Osteoblast (primary cell): ENCODE data around the gene SPNS3. TPM values are rescaled to one million over a fixed set of nuclear protein-coding genes. Genes with fewer than 3 reads are reported as not detected.

ENCODE experiments used
- DNase-seq: peaks from one replicate; pipeline ENCODE4 v3.0.0; 2011; ENCODE audit warnings: low spot score, mixed read lengths; ENCODE audit not compliant: insufficient read length; ENCODE audit errors: missing footprints
- H2AFZ ChIP-seq: 2 replicates; pipeline ENCODE4 v1.6.0; 2011; ENCODE audit warnings: mild to moderate bottlenecking, low read length
- H3K27ac ChIP-seq: 2 replicates; pipeline ENCODE4 v1.5.1; 2011; ENCODE audit warnings: mild to moderate bottlenecking, low read depth, low read length, moderate library complexity
- H3K27me3 ChIP-seq: 2 replicates; pipeline ENCODE4 v1.6.0; 2012; ENCODE audit warnings: mild to moderate bottlenecking, control low read depth, inconsistent platforms, low read length, moderate library complexity; ENCODE audit not compliant: insufficient read depth
- H3K36me3 ChIP-seq: 2 replicates; pipeline ENCODE4 v1.5.1; 2011; ENCODE audit warnings: mild to moderate bottlenecking, low read length, control low read depth, moderate library complexity; ENCODE audit not compliant: insufficient read depth
- H3K4me1 ChIP-seq: 2 replicates; pipeline ENCODE4 v1.5.1; 2011; ENCODE audit warnings: mild to moderate bottlenecking, low read length, control low read depth, moderate library complexity; ENCODE audit not compliant: insufficient read depth
- H3K4me2 ChIP-seq: 2 replicates; pipeline ENCODE4 v1.6.0; 2011; ENCODE audit warnings: mild to moderate bottlenecking, low read length; ENCODE audit not compliant: insufficient read depth
- H3K4me3 ChIP-seq: fragments of 200-600 bp; sonication (generic); 3 replicates; pipeline ENCODE4 v1.5.1; 2012; ENCODE audit warnings: mild to moderate bottlenecking, low read length, inconsistent platforms; ENCODE audit not compliant: insufficient read depth
- H3K79me2 ChIP-seq: 2 replicates; pipeline ENCODE4 v1.6.0; 2012; ENCODE audit warnings: mild to moderate bottlenecking, low read length, control low read depth, inconsistent platforms; ENCODE audit not compliant: insufficient read depth
- H3K9me3 ChIP-seq: 2 replicates; pipeline ENCODE4 v1.5.1; 2011; ENCODE audit warnings: low read depth, low read length, control low read depth
- H4K20me1 ChIP-seq: 2 replicates; pipeline ENCODE4 v1.6.0; 2012; ENCODE audit warnings: mild to moderate bottlenecking, low read length, control low read depth; ENCODE audit not compliant: insufficient read depth
- total RNA-seq: library from RNA; depleted of rRNA; stranded (reverse); fragments of >200 nt; gene quantifications from 2 replicates; pipeline ENCODE4 v1.2.3, GENCODE V29; 2012
- TF ChIP-seq, protein P1 (sequence below): IDR thresholded peaks from 2 replicates; pipeline ENCODE4 v1.5.1; 2011; ENCODE audit warnings: mild to moderate bottlenecking, low read depth, low read length, moderate library complexity; ENCODE audit errors: extremely low read depth

Gene SPNS3
- total RNA-seq, 1 donor = not detected

DNA sequence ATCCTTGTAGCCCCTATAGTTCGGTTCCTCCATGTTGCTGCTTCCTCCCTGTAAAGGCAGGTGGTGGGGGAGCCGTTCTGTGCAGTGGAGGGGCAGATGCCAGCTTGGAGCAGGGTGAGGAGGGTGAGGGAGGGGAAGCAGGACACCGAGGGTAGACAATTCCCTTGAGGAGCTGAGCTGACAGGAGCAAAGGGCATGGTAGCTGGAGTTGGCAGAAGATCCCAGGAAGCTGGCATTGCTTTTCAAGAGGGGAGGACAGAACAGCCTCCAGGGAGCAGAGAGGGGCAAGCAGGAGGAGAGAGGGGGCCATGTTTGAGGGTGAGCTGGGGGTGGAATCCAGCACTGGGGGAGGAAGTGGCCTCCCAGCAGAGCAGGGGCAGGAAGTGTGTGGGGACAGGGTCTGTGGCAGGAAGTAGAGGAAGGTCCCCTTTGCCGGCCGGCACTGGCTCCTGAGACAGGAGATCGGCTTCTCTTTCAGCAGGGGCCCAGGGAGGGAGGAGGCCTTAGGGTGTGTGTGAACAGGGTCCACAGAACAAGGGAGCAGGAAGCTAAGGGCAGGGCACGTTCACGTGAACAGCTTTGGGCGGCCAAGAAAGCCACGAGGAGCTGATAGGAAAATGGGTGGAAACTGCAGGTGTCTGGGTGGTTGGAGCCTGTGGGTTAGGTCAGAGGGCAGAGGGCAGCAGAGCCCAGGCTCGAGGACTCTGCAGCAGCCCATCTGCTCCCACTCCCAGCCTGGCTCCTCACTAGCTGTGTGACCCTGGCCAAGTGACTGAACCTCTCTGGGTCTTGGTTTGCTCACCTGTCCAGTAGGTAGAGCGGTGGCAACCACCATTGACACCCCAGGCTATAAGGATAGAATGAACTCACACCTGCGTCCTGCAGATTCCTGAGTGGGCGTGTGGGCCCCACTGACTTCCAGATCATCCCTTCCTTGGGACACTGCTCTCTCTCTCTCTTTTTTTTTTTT lies 47.5 kb downstream of the SPNS3 start:
- Histone ChIP-seq H3K36me3 (no peaks in the 10 kb centered on the region), H3K79me2 (no peaks in the 10 kb centered on the region), H3K4me3 (no peak overlapping the region), H2AFZ (no peak overlapping the region), H3K27me3 (no peaks in the 10 kb centered on the region), H3K4me1 (no peaks in the 10 kb centered on the region), H3K27ac (no peak overlapping the region), H4K20me1 (no peaks in the 10 kb centered on the region), H3K9me3 (no peaks in the 10 kb centered on the region), H3K4me2 (no peak overlapping the region)
- peak; percentile 70 for DNase-seq
- TF ChIP-seq, protein P1, sequence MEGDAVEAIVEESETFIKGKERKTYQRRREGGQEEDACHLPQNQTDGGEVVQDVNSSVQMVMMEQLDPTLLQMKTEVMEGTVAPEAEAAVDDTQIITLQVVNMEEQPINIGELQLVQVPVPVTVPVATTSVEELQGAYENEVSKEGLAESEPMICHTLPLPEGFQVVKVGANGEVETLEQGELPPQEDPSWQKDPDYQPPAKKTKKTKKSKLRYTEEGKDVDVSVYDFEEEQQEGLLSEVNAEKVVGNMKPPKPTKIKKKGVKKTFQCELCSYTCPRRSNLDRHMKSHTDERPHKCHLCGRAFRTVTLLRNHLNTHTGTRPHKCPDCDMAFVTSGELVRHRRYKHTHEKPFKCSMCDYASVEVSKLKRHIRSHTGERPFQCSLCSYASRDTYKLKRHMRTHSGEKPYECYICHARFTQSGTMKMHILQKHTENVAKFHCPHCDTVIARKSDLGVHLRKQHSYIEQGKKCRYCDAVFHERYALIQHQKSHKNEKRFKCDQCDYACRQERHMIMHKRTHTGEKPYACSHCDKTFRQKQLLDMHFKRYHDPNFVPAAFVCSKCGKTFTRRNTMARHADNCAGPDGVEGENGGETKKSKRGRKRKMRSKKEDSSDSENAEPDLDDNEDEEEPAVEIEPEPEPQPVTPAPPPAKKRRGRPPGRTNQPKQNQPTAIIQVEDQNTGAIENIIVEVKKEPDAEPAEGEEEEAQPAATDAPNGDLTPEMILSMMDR = no peak

DNA sequence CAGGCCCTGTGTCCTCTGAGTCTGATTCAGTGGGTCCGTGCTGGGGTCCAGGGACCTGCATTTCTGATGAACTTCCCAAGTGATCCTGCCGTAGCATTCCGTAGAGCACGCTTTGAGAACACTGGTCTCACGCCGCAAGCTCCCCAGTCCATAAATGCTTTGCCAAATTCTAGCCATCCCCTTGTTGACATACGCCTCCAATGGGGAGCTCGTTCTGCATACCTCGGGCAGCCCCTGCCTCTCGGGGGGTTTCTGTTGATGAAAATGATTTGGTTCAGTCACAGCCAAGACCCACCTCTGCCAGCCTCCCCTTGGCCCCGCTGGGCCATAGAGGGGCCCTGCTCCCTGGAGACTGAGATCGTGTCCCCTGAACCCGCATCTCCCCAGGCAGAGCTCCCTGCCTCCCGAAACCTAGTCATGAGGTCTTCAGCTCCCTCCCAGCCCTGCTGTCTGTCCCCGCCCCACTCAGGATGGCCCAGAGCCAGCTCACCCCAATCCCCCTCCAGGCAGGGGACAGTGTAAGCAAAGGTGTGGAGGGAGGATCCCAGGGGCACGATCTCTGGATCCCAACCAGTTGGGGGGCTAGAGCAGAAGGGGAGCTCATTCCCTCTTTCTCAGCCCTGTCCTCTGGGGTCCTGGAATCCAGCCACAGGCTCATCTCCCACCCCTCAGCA lies 48.7 kb downstream of the SPNS3 start:
- no peaks in the 10 kb centered on the region for H4K20me1 ChIP-seq
- no peak overlapping the region for H2AFZ ChIP-seq
- TF ChIP-seq, protein P1 = no peak
- H3K79me2 ChIP-seq = no peaks in the 10 kb centered on the region
- peak; percentile 50 for DNase-seq
- H3K4me2 ChIP-seq = no peak overlapping the region
- H3K36me3 ChIP-seq = no peaks in the 10 kb centered on the region
- H3K27ac ChIP-seq = no peak overlapping the region
- H3K4me1 ChIP-seq = no peaks in the 10 kb centered on the region
- H3K27me3 ChIP-seq = no peaks in the 10 kb centered on the region
- no peak overlapping the region for H3K4me3 ChIP-seq
- no peaks in the 10 kb centered on the region for H3K9me3 ChIP-seq

DNA sequence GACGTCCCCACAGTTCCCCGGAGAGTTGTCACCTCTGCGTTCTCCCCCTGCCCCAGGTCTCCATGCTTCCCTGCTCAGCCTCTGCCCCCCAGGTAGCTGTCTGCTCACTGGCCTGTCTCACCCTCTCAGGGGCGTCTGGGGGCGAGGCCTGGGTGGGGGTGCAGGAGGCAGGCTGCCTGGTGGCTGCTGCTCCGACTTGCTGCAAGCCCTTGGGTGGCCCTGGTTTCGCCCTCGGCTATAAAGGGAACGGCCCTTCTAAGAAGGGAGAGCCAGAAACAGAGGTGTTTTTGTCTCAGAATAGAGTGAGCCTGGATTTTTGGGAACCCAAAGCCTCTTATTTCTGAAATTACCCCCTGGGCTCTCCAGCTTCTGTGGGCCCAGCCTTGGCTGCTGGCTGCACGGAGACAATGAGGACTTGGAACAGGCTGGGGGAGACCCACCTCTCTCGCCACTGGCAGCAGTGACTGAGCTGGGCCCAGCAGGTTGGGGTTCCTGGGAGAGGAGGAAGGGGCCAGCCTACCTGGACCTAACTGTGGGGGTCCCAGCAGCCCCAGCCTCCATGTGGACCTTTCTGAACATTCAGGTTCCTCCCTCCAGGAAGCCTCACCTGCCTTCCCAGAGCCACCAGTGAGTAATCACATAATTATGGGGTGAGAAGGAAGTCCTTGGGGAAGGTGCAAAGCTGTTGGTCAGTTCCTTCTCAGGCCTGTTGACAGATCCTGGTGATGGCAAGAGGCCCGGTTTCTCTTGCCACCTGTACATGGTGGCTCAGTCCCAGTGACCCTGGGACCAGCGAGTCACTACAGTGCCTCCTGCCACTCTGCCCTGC lies 49.5 kb downstream of the SPNS3 start:
- Histone ChIP-seq H3K79me2 (no peaks in the 10 kb centered on the region), H3K9me3 (no peaks in the 10 kb centered on the region), H3K4me3 (no peak overlapping the region), H3K4me2 (no peak overlapping the region), H3K36me3 (no peaks in the 10 kb centered on the region), H4K20me1 (no peaks in the 10 kb centered on the region), H3K4me1 (no peaks in the 10 kb centered on the region), H2AFZ (no peak overlapping the region), H3K27me3 (no peaks in the 10 kb centered on the region), H3K27ac (no peak overlapping the region)
- TF ChIP-seq, protein P1 = no peak
- DNase-seq = peak; percentile 83
